K562 (cell line): Measurements from ENCODE around the gene IQGAP3. TPM values are rescaled to one million over a fixed set of nuclear protein-coding genes. Genes with fewer than 3 reads are reported as not detected.
A peak's percentile ranks its signal among the peaks of the same experiment; 100 is the strongest.

Experiments used
- ATAC-seq: fragments of 200-7000 bp; cut with Tn5 transposase; 3 replicates; pipeline ENCODE4 v1.9.1; 2020; ENCODE audit warnings: moderate library complexity
- BruUV-seq: library from RNA; stranded (reverse); fragments of 400-500 nt; replicated peaks from 2 replicates; lab custom pipeline; 2021; lab: Mats Ljungman, UMichigan
- CTCF ChIA-PET: fragments of 300-600 bp; formaldehyde crosslinking; extraction: SDS; loops from one replicate; lab custom pipeline; 2021; ENCODE audit warnings: low intra/inter-chr PET ratio; lab: Yijun Ruan, JAX
- POLR2A ChIA-PET: fragments of 300-600, 350-650 bp; sonication (Branson Sonifier 250); formaldehyde crosslinking; extraction: SDS; loops from one replicate; lab custom pipeline; 2021; ENCODE audit warnings: antibody characterized with exemption, inconsistent platforms; lab: Yijun Ruan, JAX
- DNase-seq, 4 experiments: peaks; one replicate each; pipeline versions ENCODE4 v3.0.0 to v3.0.0-alpha.2; 2011 to 2018; ENCODE audit warnings: low spot score in 3 of 4, mixed read lengths in 3 of 4; ENCODE audit errors: extremely low read depth in 1 of 4
- FAIRE-seq: peaks from 2 replicates; lab custom pipeline; 2011; peaks lifted over from hg19 to GRCh38; lab: Jason Lieb, UNC
- H2AFZ ChIP-seq: 2 replicates; pipeline ENCODE4 v1.6.0; 2011; ENCODE audit warnings: low read depth, low read length, control low read depth, inconsistent platforms
- H3K27ac ChIP-seq: fragments of 200-600 bp; 3 replicates; pipeline ENCODE4 v1.8.0; 2011; ENCODE audit warnings: low read depth, mild to moderate bottlenecking, control low read depth, inconsistent platforms, low read length, moderate library complexity, mixed read lengths; ENCODE audit errors: extremely low read depth
- H3K27me3 ChIP-seq, 2 experiments: fragments of 300-600 bp in 1 of 2; 2 replicates in 1 of 2; 3 replicates in 1 of 2; pipeline versions ENCODE4 v1.6.0 to v1.8.0; 2011; ENCODE audit warnings: inconsistent platforms in 2 of 2, low read length in 2 of 2, mild to moderate bottlenecking in 1 of 2, mixed read lengths in 1 of 2, moderate library complexity in 1 of 2; ENCODE audit not compliant: control insufficient read depth in 2 of 2, insufficient read depth in 2 of 2
- H3K36me3 ChIP-seq: fragments of 300-600 bp; 3 replicates; pipeline ENCODE4 v1.8.0; 2011; ENCODE audit warnings: mild to moderate bottlenecking, low read length, inconsistent platforms; ENCODE audit not compliant: control insufficient read depth, insufficient read depth
- H3K4me1 ChIP-seq, 2 experiments: fragments of 200-600 bp in 1 of 2; replicated peaks in 1 of 2; 2 replicates in 1 of 2; 3 replicates in 1 of 2; pipeline versions ENCODE4 v1.5.1 to v1.8.0; 2011; ENCODE audit warnings: inconsistent platforms in 2 of 2, low read length in 2 of 2, mild to moderate bottlenecking in 1 of 2, mixed read lengths in 1 of 2, moderate library complexity in 1 of 2; ENCODE audit not compliant: control insufficient read depth in 2 of 2, insufficient read depth in 2 of 2
- H3K4me2 ChIP-seq: 2 replicates; pipeline ENCODE4 v1.6.1; 2011; ENCODE audit warnings: low read length, control low read depth, inconsistent platforms, mixed read lengths; ENCODE audit not compliant: insufficient read depth
- H3K4me3 ChIP-seq: fragments of 200-600 bp; sonication (generic), shearing (Covaris generic); 2 replicates; pipeline ENCODE4 v1.5.1; 2016; ENCODE audit warnings: control low read depth, inconsistent platforms
- H3K79me2 ChIP-seq: fragments of 200-600 bp; 3 replicates; pipeline ENCODE4 v1.8.0; 2011; ENCODE audit warnings: low read length, inconsistent platforms; ENCODE audit not compliant: control insufficient read depth, insufficient read depth
- H3K9ac ChIP-seq, 2 experiments: 2 replicates each; pipeline versions ENCODE4 v1.6.0 to v1.6.1; 2011; ENCODE audit warnings: low read depth in 2 of 2, low read length in 2 of 2, control low read depth in 1 of 2, inconsistent platforms in 1 of 2, mild to moderate bottlenecking in 1 of 2, mixed read lengths in 1 of 2; ENCODE audit not compliant: insufficient read depth in 1 of 2
- H3K9me1 ChIP-seq: one replicate; pipeline ENCODE4 v1.6.0; 2011; ENCODE audit warnings: inconsistent platforms, mild to moderate bottlenecking, low read length, moderate library complexity; ENCODE audit not compliant: control insufficient read depth, insufficient read depth
- H3K9me3 ChIP-seq: replicated peaks from 2 replicates; pipeline ENCODE4 v1.5.1; 2011; ENCODE audit warnings: low read depth, low read length, inconsistent platforms; ENCODE audit not compliant: control insufficient read depth, insufficient read depth
- H4K20me1 ChIP-seq: replicated peaks from 2 replicates; pipeline ENCODE4 v1.6.1; 2011; ENCODE audit warnings: low read length, inconsistent platforms, mixed read lengths; ENCODE audit not compliant: control insufficient read depth, insufficient read depth
- BRF1 ChIP-seq: IDR thresholded peaks from 3 replicates; pipeline ENCODE4 v1.6.1; 2011; ENCODE audit warnings: borderline replicate concordance, mild to moderate bottlenecking; ENCODE audit not compliant: insufficient read length; ENCODE audit errors: extremely low read depth
- ESRRB ChIP-seq: fragments of 250-450 bp; sonication (Bioruptor Pico); IDR thresholded peaks from 2 replicates; pipeline ENCODE4 v1.5.0; 2020; ENCODE audit warnings: mild to moderate bottlenecking, moderate library complexity, borderline replicate concordance
- NCOA1 ChIP-seq: fragments of 450-650 bp; IDR thresholded peaks from 2 replicates; pipeline ENCODE4 v1.6.1; 2016; ENCODE audit warnings: low read depth
- PRPF4 ChIP-seq: fragments of 200-400 bp; formaldehyde crosslinking; IDR thresholded peaks from one replicate; pipeline ENCODE4 v1.6.1; 2017; ENCODE audit warnings: low read length, low read depth, mild to moderate bottlenecking; ENCODE audit not compliant: insufficient read depth, poor library complexity, severe bottlenecking
- RNF2 ChIP-seq: sonication (generic); IDR thresholded peaks from 2 replicates; pipeline ENCODE4 v1.6.1; 2016
- TOE1 ChIP-seq, 2 experiments: fragments of 450-650 bp in 1 of 2; sonication (generic) in 1 of 2; formaldehyde crosslinking in 1 of 2; IDR thresholded peaks; 2 replicates each; pipeline versions ENCODE4 v1.7.1 to v1.8.0; 2016 to 2022; ENCODE audit warnings: borderline replicate concordance in 2 of 2, mild to moderate bottlenecking in 2 of 2, antibody characterized with exemption in 1 of 2, inconsistent platforms in 1 of 2, low read depth in 1 of 2, missing genetic modification reagents in 1 of 2, moderate library complexity in 1 of 2
- TSC22D4 ChIP-seq: fragments of 450-650 bp; IDR thresholded peaks from 2 replicates; pipeline ENCODE4 v1.6.1; 2016; ENCODE audit warnings: missing genetic modification characterization, missing biosample characterization, control low read depth
- ZNF174 ChIP-seq: fragments of 250-450 bp; sonication (Bioruptor Pico); IDR thresholded peaks from 2 replicates; pipeline ENCODE4 v1.4.0; 2020; ENCODE audit warnings: mild to moderate bottlenecking
- ZNF274 ChIP-seq: IDR thresholded peaks from 2 replicates; pipeline ENCODE4 v1.6.1; 2011; ENCODE audit warnings: low read depth, mild to moderate bottlenecking, low read length, moderate library complexity, borderline replicate concordance
- WGBS: fragments of 100-300 bp; shearing (Covaris generic); methylation state at CpG from one replicate; pipeline ENCODE4 v1.1.6; 2016; ENCODE audit warnings: low coverage, mixed read lengths; ENCODE audit not compliant: insufficient coverage; ENCODE audit errors: missing lambda C conversion rate; 5-methylcytosine and 5-hydroxymethylcytosine counted together
- in situ Hi-C: fragments of 300-500 bp; cut with MboI; formaldehyde crosslinking; loops from 4 replicates; pipeline ENCODE4 v1.15.0; 2018; ENCODE audit warnings: inconsistent platforms, mixed read lengths
- intact Hi-C: fragments of 100-400 bp; cut with micrococcal nuclease; formaldehyde crosslinking; loops from 2 replicates; pipeline ENCODE4 v1.14.2; 2022
- polyA plus RNA-seq, 8 experiments: library from polyadenylated mRNA; depleted of rRNA in 4 of 8; stranded (reverse) in 5 of 8; unstranded in 3 of 8; fragments of >200 nt; fragmentation: Nextera tagmentation in 2 of 8; fragmentation: Illumina TruSeq in 1 of 8; extraction: Ambion mirVana in 2 of 8; extraction: Trizol in 1 of 8; gene quantifications; 2 replicates each; pipeline versions ENCODE4 v1.2.1 to v1.2.3, GENCODE V29; 2011 to 2014; ENCODE audit warnings: inconsistent platforms in 1 of 8, missing spikeins in 1 of 8
- total RNA-seq, 7 experiments: library from RNA; depleted of rRNA in 6 of 7; stranded (reverse); fragments of >200 nt in 6 of 7; fragmentation: Illumina TruSeq in 2 of 7; extraction: Trizol in 2 of 7; gene quantifications; 2 replicates each; pipeline versions ENCODE4 v1.2.1 to v1.2.3, GENCODE V29; 2011 to 2021; ENCODE audit warnings: low replicate concordance in 1 of 7
- TF ChIP-seq, protein P1 (sequence below): fragments of 450-650 bp; formaldehyde crosslinking; IDR thresholded peaks from 2 replicates; pipeline ENCODE4 v1.4.0; 2022; ENCODE audit warnings: mild to moderate bottlenecking, moderate library complexity
- TF ChIP-seq, protein P2 (sequence below), 2 experiments: fragments of 450-650 bp; IDR thresholded peaks; 2 replicates each; pipeline ENCODE4 v1.6.1; 2016

IQGAP3 gene
- total and polyA plus RNA-seq, 9 of the 15 experiments (the other 6 are each of a cell fraction or from before 2014, with no cell fraction given), result 1.4 to 16.6 (median 11.9) TPM

DNA sequence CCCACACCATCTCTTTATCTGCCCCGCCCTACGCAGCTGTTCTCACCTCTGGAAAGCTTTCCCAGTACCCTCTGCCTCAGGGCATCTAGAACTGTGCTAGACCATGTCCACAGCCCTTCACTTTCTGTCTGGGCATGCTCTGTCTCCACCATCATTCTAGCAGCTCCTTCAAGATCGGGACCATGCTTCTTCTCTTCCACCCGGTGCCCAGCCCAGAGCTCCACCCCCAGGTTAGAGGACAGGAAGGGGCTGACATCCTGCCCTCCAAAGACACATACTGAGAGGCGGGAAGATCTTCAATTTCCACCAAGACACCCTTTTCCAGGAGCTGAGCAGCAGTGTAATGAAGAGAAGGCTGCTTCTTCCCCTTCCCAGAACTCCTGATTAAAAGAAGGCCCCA is 44.1 kb downstream of the IQGAP3 start:
- H3K4me1 ChIP-seq, result peaks cover 24% of the 10 kb centered on the region in 2 experiments
- no peak for FAIRE-seq
- peaks cover 53% of the 10 kb centered on the region; the same call in 2 of the 3 replicates for H3K36me3 ChIP-seq
- in situ Hi-C loops, result no loop called here
- H3K4me3 ChIP-seq, result no peak overlapping the region
- no peak overlapping the region for H2AFZ ChIP-seq
- no peak overlapping the region for H3K4me2 ChIP-seq
- ChIA-PET CTCF (no interaction called here), POLR2A (interaction anchor here (0.6 to 1.5 kb wide), 4 partner anchors 9 to 64 kb away, joined by 3 to 7 read pairs (median 4); no protein-coding TSS in a partner anchor)
- H3K9ac ChIP-seq, result peak overlapping the region in 1 of 2 experiments; percentile 48; a peak in 1 of 4 replicates
- TF ChIP-seq BRF1, result no peak
- no peak for TF ChIP-seq ZNF174 (CRISPR knock-in tag)
- TF ChIP-seq ZNF274, result no peak
- TF ChIP-seq, protein P1, sequence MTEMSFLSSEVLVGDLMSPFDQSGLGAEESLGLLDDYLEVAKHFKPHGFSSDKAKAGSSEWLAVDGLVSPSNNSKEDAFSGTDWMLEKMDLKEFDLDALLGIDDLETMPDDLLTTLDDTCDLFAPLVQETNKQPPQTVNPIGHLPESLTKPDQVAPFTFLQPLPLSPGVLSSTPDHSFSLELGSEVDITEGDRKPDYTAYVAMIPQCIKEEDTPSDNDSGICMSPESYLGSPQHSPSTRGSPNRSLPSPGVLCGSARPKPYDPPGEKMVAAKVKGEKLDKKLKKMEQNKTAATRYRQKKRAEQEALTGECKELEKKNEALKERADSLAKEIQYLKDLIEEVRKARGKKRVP (CRISPR knock-in tag), result no peak
- TF ChIP-seq, protein P2, sequence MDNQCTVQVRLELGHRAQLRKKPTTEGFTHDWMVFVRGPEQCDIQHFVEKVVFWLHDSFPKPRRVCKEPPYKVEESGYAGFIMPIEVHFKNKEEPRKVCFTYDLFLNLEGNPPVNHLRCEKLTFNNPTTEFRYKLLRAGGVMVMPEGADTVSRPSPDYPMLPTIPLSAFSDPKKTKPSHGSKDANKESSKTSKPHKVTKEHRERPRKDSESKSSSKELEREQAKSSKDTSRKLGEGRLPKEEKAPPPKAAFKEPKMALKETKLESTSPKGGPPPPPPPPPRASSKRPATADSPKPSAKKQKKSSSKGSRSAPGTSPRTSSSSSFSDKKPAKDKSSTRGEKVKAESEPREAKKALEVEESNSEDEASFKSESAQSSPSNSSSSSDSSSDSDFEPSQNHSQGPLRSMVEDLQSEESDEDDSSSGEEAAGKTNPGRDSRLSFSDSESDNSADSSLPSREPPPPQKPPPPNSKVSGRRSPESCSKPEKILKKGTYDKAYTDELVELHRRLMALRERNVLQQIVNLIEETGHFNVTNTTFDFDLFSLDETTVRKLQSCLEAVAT (IDR thresholded peaks at IDR 0.05), result no peak
- TF ChIP-seq ESRRB (CRISPR knock-in tag), result no peak
- TF ChIP-seq TOE1 (IDR thresholded peaks at IDR 0.05; ENCODE audit: borderline replicate concordance), result no peak
- TF ChIP-seq TOE1 (CRISPR knock-in tag; IDR thresholded peaks at IDR 0.05; ENCODE audit: borderline replicate concordance, low read depth), result no peak
- no peak for TF ChIP-seq PRPF4
- TF ChIP-seq RNF2, result no peak
- TF ChIP-seq TSC22D4 (tag), result no peak
- TF ChIP-seq NCOA1, result no peak
- no peak for DNase-seq
- no TSS peak for BruUV-seq
- no peaks in the 10 kb centered on the region for H4K20me1 ChIP-seq
- no peaks in the 10 kb centered on the region for H3K27me3 ChIP-seq
- no peaks in the 10 kb centered on the region for H3K9me1 ChIP-seq
- intact Hi-C loops, result no loop called here
- H3K27ac ChIP-seq, result no peak overlapping the region
- no peaks in the 10 kb centered on the region for H3K9me3 ChIP-seq
- no peak for ATAC-seq
- 63% methylated on average over 5 of the region's 5 CpGs for WGBS
- no peaks in the 10 kb centered on the region for H3K79me2 ChIP-seq
